ENCODE results near the gene MYL7. TPM values are rescaled to one million over a fixed set of nuclear protein-coding genes. Genes with fewer than 3 reads are reported as not detected.
A peak's percentile ranks its signal among the peaks of the same experiment; 100 is the strongest.

MYL7 gene
- total and polyA plus RNA-seq, 9 of the 15 experiments (the other 6 are each of a cell fraction or from before 2014, with no cell fraction given): not detected

DNA sequence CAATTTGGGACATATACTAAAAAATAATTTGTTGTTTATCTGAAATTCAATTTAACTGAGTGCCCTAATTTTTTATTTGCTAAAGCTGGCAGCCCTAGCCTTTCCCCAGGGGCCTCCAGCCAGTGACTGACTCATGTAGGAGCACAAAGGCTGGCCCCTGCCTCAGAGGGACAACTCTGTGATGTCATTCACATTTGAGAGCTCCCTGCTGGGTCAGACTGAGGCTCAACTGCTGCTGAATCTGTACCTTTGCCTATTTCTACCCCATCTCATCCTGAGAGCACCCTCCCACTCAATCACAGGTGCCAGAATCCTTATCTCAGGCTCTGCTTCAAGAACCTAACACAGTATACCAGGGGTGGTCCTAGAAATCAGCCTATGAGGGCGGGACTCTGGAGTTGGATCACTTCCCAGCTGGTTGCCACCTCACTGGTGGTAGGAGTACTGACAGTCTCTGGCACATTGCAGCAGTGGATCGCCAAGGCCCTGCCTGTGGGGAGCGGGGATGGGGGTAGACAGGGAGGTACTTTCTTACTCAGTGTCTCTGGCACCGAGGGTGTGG is 36.5 kb upstream of the MYL7 start:
- Histone ChIP-seq H3K27ac (ENCODE audit: extremely low read depth, low read depth, low read length) (no peak overlapping the region), H3K79me2 (ENCODE audit: control insufficient read depth, insufficient read depth, low read length) (no peaks in the 10 kb centered on the region), H3K36me3 (ENCODE audit: control insufficient read depth, insufficient read depth, low read length) (no peaks in the 10 kb centered on the region), H3K4me3 (no peak overlapping the region), H3K9me1 (ENCODE audit: control insufficient read depth, insufficient read depth, low read length) (no peaks in the 10 kb centered on the region), H2AFZ (ENCODE audit: low read depth, low read length) (no peak overlapping the region), H3K27me3 (ENCODE audit: control insufficient read depth in 2 of 2, insufficient read depth in 2 of 2, low read length in 2 of 2) (peaks cover 24 to 41% of the 10 kb centered on the region in 2 experiments), H4K20me1 (replicated peaks; ENCODE audit: control insufficient read depth, insufficient read depth, low read length) (no peaks in the 10 kb centered on the region), H3K4me2 (ENCODE audit: insufficient read depth, low read length) (no peak overlapping the region), H3K9me3 (replicated peaks; ENCODE audit: control insufficient read depth, insufficient read depth, low read depth, low read length) (peaks cover 5% of the 10 kb centered on the region), H3K9ac (ENCODE audit: insufficient read depth in 1 of 2, low read depth in 2 of 2, low read length in 2 of 2) (no peak overlapping the region), H3K4me1 (replicated peaks in 1 of 2; ENCODE audit: control insufficient read depth in 2 of 2, insufficient read depth in 2 of 2, low read length in 2 of 2) (no peaks in the 10 kb centered on the region)
- CTCF ChIA-PET (ENCODE audit: low intra/inter-chr PET ratio): no interaction called here
- intact Hi-C loops (cut with micrococcal nuclease): no loop called here
- FAIRE-seq: no peak
- ATAC-seq: no peak
- in situ Hi-C loops (cut with MboI): no loop called here
- TF ChIP-seq ZNF561 (CRISPR knock-in tag; conservative IDR thresholded peaks at IDR 0.05) (no peak), CCAR2 (IDR thresholded peaks at IDR 0.05; ENCODE audit: low read depth, low read length) (no peak)
- DNase-seq (ENCODE audit: extremely low read depth in 1 of 4, low spot score in 3 of 4): no peak
- POLR2A ChIA-PET: interaction anchor here (0.8 kb wide), 1 partner anchor 270 kb away, joined by 3 read pairs; no protein-coding TSS in a partner anchor
- 0% methylated on average over 3 of the region's 4 CpGs for WGBS (ENCODE audit: insufficient coverage, low coverage, missing lambda C conversion rate)
- no TSS peak for BruUV-seq (replicated peaks)

- no peak for FAIRE-seq
- Histone ChIP-seq H3K9me1 (ENCODE audit: control insufficient read depth, insufficient read depth, low read length) (no peaks in the 10 kb centered on the region), H3K9ac (ENCODE audit: insufficient read depth in 1 of 2, low read depth in 2 of 2, low read length in 2 of 2) (0 out of 4 replicates have a peak overlapping the region, but pooled peaks of 1 of the 2 experiments have one; percentile 36), H3K36me3 (ENCODE audit: control insufficient read depth, insufficient read depth, low read length) (no peaks in the 10 kb centered on the region), H4K20me1 (replicated peaks; ENCODE audit: control insufficient read depth, insufficient read depth, low read length) (no peaks in the 10 kb centered on the region), H3K9me3 (replicated peaks; ENCODE audit: control insufficient read depth, insufficient read depth, low read depth, low read length) (no peaks in the 10 kb centered on the region), H3K4me1 (replicated peaks in 1 of 2; ENCODE audit: control insufficient read depth in 2 of 2, insufficient read depth in 2 of 2, low read length in 2 of 2) (no peaks in the 10 kb centered on the region), H2AFZ (ENCODE audit: low read depth, low read length) (no peak overlapping the region), H3K79me2 (ENCODE audit: control insufficient read depth, insufficient read depth, low read length) (no peaks in the 10 kb centered on the region), H3K4me2 (ENCODE audit: insufficient read depth, low read length) (no peak overlapping the region), H3K27ac (ENCODE audit: extremely low read depth, low read depth, low read length) (no peak overlapping the region), H3K27me3 (ENCODE audit: control insufficient read depth in 2 of 2, insufficient read depth in 2 of 2, low read length in 2 of 2) (peaks cover 29 to 38% of the 10 kb centered on the region in 2 experiments), H3K4me3 (no peak overlapping the region)
- CTCF ChIA-PET (ENCODE audit: low intra/inter-chr PET ratio): no interaction called here
- in situ Hi-C loops (cut with MboI): no loop called here
- intact Hi-C loops (cut with micrococcal nuclease): no loop called here
- no TSS peak for BruUV-seq (replicated peaks)
- DNase-seq (ENCODE audit: extremely low read depth in 1 of 4, low spot score in 3 of 4): no peak
- 4% methylated on average over 6 of the region's 7 CpGs for WGBS (ENCODE audit: insufficient coverage, low coverage, missing lambda C conversion rate)
- no peak for ATAC-seq
- POLR2A ChIA-PET: interaction anchor here (0.7 kb wide), 1 partner anchor 59 kb away, joined by 4 read pairs; no protein-coding TSS in a partner anchor
- no peak for TF ChIP-seq ELF2 (CRISPR knock-in tag; IDR thresholded peaks at IDR 0.05)
- TF ChIP-seq BHLHE40 (IDR thresholded peaks at IDR 0.05; ENCODE audit: low read length): no peak
- no peak for TF ChIP-seq ZFP36 (IDR thresholded peaks at IDR 0.05; ENCODE audit: low read depth, low read length, partially characterized antibody)
- no peak for TF ChIP-seq CTCFL (IDR thresholded peaks at IDR 0.05; ENCODE audit: borderline replicate concordance, insufficient read depth, low read depth, low read length, poor library complexity, severe bottlenecking)
- no peak for TF ChIP-seq ZNF143 (CRISPR knock-in tag; IDR thresholded peaks at IDR 0.05)
- TF ChIP-seq NRF1 (conservative IDR thresholded peaks at IDR 0.05 in 1 of 2, IDR thresholded peaks at IDR 0.05 in 1 of 2): no peak
- no peak for TF ChIP-seq ZNF644 (tag; IDR thresholded peaks at IDR 0.05; ENCODE audit: low read depth)
- no peak for TF ChIP-seq TRIM28 (IDR thresholded peaks at IDR 0.05)
- no peak for TF ChIP-seq DMBX1 (CRISPR knock-in tag; IDR thresholded peaks at IDR 0.05; ENCODE audit: borderline replicate concordance)
- no peak for TF ChIP-seq NCOR1 (IDR thresholded peaks at IDR 0.05)
- no peak for TF ChIP-seq ARNT (IDR thresholded peaks at IDR 0.05)
- TF ChIP-seq STAT5A (IDR thresholded peaks at IDR 0.05; ENCODE audit: borderline replicate concordance, low read length): no peak
Observed at GRCh38 chr7:44176486-44176885, 35.4 kb upstream of the MYL7 start.
